SKM-1 treated with dmso at 0.1 percent for 144 hours (cell line): Measurements from ENCODE around the gene ASB16.

Source experiments
- DNase-seq: peaks from one replicate; lab custom pipeline; 2025; ENCODE audit not compliant: unreplicated experiment; lab: John Stamatoyannopoulos, UW

Gene ASB16

GRCh38 chr17:44188576-44189403 lies 18.3 kb downstream of the ASB16 start:
- DNase-seq: no peak

- no peak for DNase-seq
Measured at GRCh38 chr17:44190481-44190880, 20.0 kb downstream of the ASB16 start.

- no peak for DNase-seq
Measured at GRCh38 chr17:44191369-44191768, 20.9 kb downstream of the ASB16 start.

- DNase-seq: no peak
Measured at GRCh38 chr17:44191941-44192496, 21.5 kb downstream of the ASB16 start.

- DNase-seq: no peak
Measured at GRCh38 chr17:44192750-44193149, 22.2 kb downstream of the ASB16 start.

- DNase-seq: no peak
Measured at GRCh38 chr17:44193326-44194084, 23.0 kb downstream of the ASB16 start.

- no peak for DNase-seq
Measured at GRCh38 chr17:44197107-44197506, 26.6 kb downstream of the ASB16 start.

GRCh38 chr17:44197980-44198720 lies 27.6 kb downstream of the ASB16 start:
- peak; percentile 78 for DNase-seq

GRCh38 chr17:44198721-44199552 lies 28.4 kb downstream of the ASB16 start:
- DNase-seq: peak; percentile 33

- DNase-seq: peak; percentile 95
Measured at GRCh38 chr17:44199553-44200477, 29.3 kb downstream of the ASB16 start, which contains the start of gene ATXN7L3. TSS of gene ATXN7L3 (minus strand) at chr17:44199884. CDS start at chr17:44198070, 1,814 bp downstream.

GRCh38 chr17:44200478-44201155 lies 30.1 kb downstream of the ASB16 start:
- DNase-seq: no peak

- DNase-seq: no peak
Measured at GRCh38 chr17:44202756-44203155, 32.3 kb downstream of the ASB16 start.

- DNase-seq: peak; percentile 74
Measured at GRCh38 chr17:44203731-44204440, 33.4 kb downstream of the ASB16 start.

- no peak for DNase-seq
Measured at GRCh38 chr17:44204441-44204882, 34.0 kb downstream of the ASB16 start.

- no peak for DNase-seq
Measured at GRCh38 chr17:44205962-44206824, 35.7 kb downstream of the ASB16 start.

- no peak for DNase-seq
Measured at GRCh38 chr17:44206825-44207155, 36.3 kb downstream of the ASB16 start.

- DNase-seq: no peak
Measured at GRCh38 chr17:44207319-44207718, 36.8 kb downstream of the ASB16 start.
